Breast epithelium (tissue), 4 donors: Measurements from ENCODE around the gene HEG1. TPM values are rescaled to one million over a fixed set of nuclear protein-coding genes. Genes with fewer than 3 reads are reported as not detected.

ENCODE experiments used
- DNase-seq, 2 donors: peaks; one replicate each; pipeline ENCODE4 v3.0.0-alpha.2; 2019; ENCODE audit warnings: low spot score in 2 of 2
- H3K27ac ChIP-seq, 2 donors: fragments of 200-600 bp; sonication (generic) in 1 of 2; one replicate each; pipeline ENCODE4 v1.5.1; 2016 to 2019; ENCODE audit warnings: mild to moderate bottlenecking in 1 of 2
- H3K27me3 ChIP-seq, 2 donors: fragments of 200-600 bp; sonication (generic) in 1 of 2; one replicate each; pipeline versions ENCODE4 v1.5.1 to v1.6.0; 2017 to 2019; ENCODE audit warnings: control low read depth in 1 of 2, mild to moderate bottlenecking in 1 of 2
- H3K36me3 ChIP-seq: fragments of 200-600 bp; one replicate; pipeline ENCODE4 v1.5.1; 2019
- H3K4me1 ChIP-seq, 2 donors: fragments of 200-600 bp; sonication (generic); one replicate each; pipeline ENCODE4 v1.5.1; 2016 to 2019; ENCODE audit warnings: control low read depth in 1 of 2
- H3K4me3 ChIP-seq, 3 donors: fragments of 200-600 bp; sonication (generic); 1 replicate in 2 of 3; 2 replicates in 1 of 3; pipeline ENCODE4 v1.5.1; 2016 to 2019; ENCODE audit warnings: mild to moderate bottlenecking in 3 of 3, moderate library complexity in 2 of 3
- H3K9me3 ChIP-seq, 2 donors: fragments of 200-600 bp; sonication (generic) in 1 of 2; one replicate each; pipeline ENCODE4 v1.5.1; 2016 to 2019; ENCODE audit warnings: control low read depth in 1 of 2
- CTCF ChIP-seq, 3 donors: fragments of 450-650 bp; IDR thresholded peaks; one replicate each; pipeline ENCODE4 v1.5.1; 2016 to 2017; ENCODE audit warnings: antibody characterized with exemption in 3 of 3, mild to moderate bottlenecking in 3 of 3, moderate library complexity in 3 of 3
- POLR2A ChIP-seq: fragments of 450-650 bp; IDR thresholded peaks from one replicate; pipeline ENCODE4 v1.6.1; 2016; ENCODE audit warnings: antibody characterized with exemption, mild to moderate bottlenecking, moderate library complexity
- POLR2AphosphoS5 ChIP-seq, 3 donors: sonication (generic); formaldehyde crosslinking; IDR thresholded peaks; one replicate each; pipeline ENCODE4 v1.6.1; 2017; ENCODE audit warnings: antibody characterized with exemption in 3 of 3
- intact Hi-C: fragments of 100-400 bp; cut with DNase I; formaldehyde crosslinking; loops from one replicate; pipeline ENCODE4 v1.15.1; 2023; ENCODE audit warnings: low total_unique reads
- total RNA-seq, 3 donors: library from RNA; depleted of rRNA; stranded (reverse); fragments of >200 nt; gene quantifications; one replicate each; pipeline ENCODE4 v1.1.0, GENCODE V29; 2016

The HEG1 gene
- total RNA-seq, 3 donors from 2014 or later, result 36.0 to 45.9 (median 45.1) TPM

GRCh38 chr3:125011941-125012340, 43.9 kb downstream of the HEG1 start:
- no peaks in the 10 kb centered on the region for H3K9me3 ChIP-seq
- no peaks in the 10 kb centered on the region for H3K27me3 ChIP-seq
- H3K36me3 ChIP-seq, result no peaks in the 10 kb centered on the region
- no peaks in the 10 kb centered on the region for H3K4me1 ChIP-seq
- no peak for TF ChIP-seq CTCF (IDR thresholded peaks at IDR 0.05)
- no peak for TF ChIP-seq POLR2AphosphoS5 (IDR thresholded peaks at IDR 0.05)
- intact Hi-C loops, result loop anchor here (10.0 kb wide), 1 partner anchor 1647 kb away; no protein-coding TSS in a partner anchor
- no peak overlapping the region for H3K4me3 ChIP-seq
- DNase-seq, result no peak
- no peak overlapping the region for H3K27ac ChIP-seq

GRCh38 chr3:125010393-125010792, 45.4 kb downstream of the HEG1 start:
- H3K36me3 ChIP-seq, result no peaks in the 10 kb centered on the region
- no peak overlapping the region for H3K27ac ChIP-seq
- no peaks in the 10 kb centered on the region for H3K9me3 ChIP-seq
- no peak for DNase-seq
- intact Hi-C loops, result loop anchor here (10.0 kb wide), 1 partner anchor 1646 kb away; no protein-coding TSS in a partner anchor
- no peak overlapping the region for H3K4me3 ChIP-seq
- no peak for TF ChIP-seq POLR2AphosphoS5 (IDR thresholded peaks at IDR 0.05)
- no peak for TF ChIP-seq POLR2A
- no peak for TF ChIP-seq CTCF (IDR thresholded peaks at IDR 0.05)
- H3K27me3 ChIP-seq, result no peaks in the 10 kb centered on the region
- H3K4me1 ChIP-seq, result no peaks in the 10 kb centered on the region

- Histone ChIP-seq H3K4me1 (no peaks in the 10 kb centered on the region), H3K4me3 (no peak overlapping the region), H3K27me3 (no peaks in the 10 kb centered on the region), H3K27ac (no peak overlapping the region), H3K9me3 (no peaks in the 10 kb centered on the region), H3K36me3 (no peaks in the 10 kb centered on the region)
- intact Hi-C loops, result no loop called here
- DNase-seq, result no peak
- no peak for TF ChIP-seq POLR2A
- no peak for TF ChIP-seq POLR2AphosphoS5 (IDR thresholded peaks at IDR 0.05)
- TF ChIP-seq CTCF (IDR thresholded peaks at IDR 0.05), result no peak
These were observed 47.0 kb downstream of the HEG1 start for GRCh38 chr3:125008766-125009165.

- Histone ChIP-seq H3K9me3 (no peaks in the 10 kb centered on the region), H3K36me3 (no peaks in the 10 kb centered on the region), H3K4me3 (no peak overlapping the region), H3K4me1 (no peaks in the 10 kb centered on the region), H3K27ac (no peak overlapping the region), H3K27me3 (no peaks in the 10 kb centered on the region)
- no peak for DNase-seq
- intact Hi-C loops, result no loop called here
- TF ChIP-seq CTCF (IDR thresholded peaks at IDR 0.05), result no peak
- no peak for TF ChIP-seq POLR2A
- TF ChIP-seq POLR2AphosphoS5 (IDR thresholded peaks at IDR 0.05), result no peak
These were observed 49.5 kb downstream of the HEG1 start for GRCh38 chr3:125006291-125006731.

GRCh38 chr3:125005676-125006075, 50.1 kb downstream of the HEG1 start:
- Histone ChIP-seq H3K9me3 (no peaks in the 10 kb centered on the region), H3K4me3 (no peak overlapping the region), H3K36me3 (no peaks in the 10 kb centered on the region), H3K27ac (no peak overlapping the region), H3K27me3 (no peaks in the 10 kb centered on the region), H3K4me1 (no peaks in the 10 kb centered on the region)
- no peak for TF ChIP-seq POLR2AphosphoS5 (IDR thresholded peaks at IDR 0.05)
- TF ChIP-seq CTCF (IDR thresholded peaks at IDR 0.05), result no peak
- TF ChIP-seq POLR2A, result no peak
- DNase-seq, result no peak
- intact Hi-C loops, result no loop called here
